Mucosa of rectum (tissue), 2 donors: ENCODE data around the gene CCDC50.
A peak's percentile ranks its signal among the peaks of the same experiment; 100 is the strongest.

Experiments used
- H3K27ac ChIP-seq, 2 donors: one replicate each; pipeline ENCODE4 v1.7.0; 2013; ENCODE audit warnings: inconsistent platforms in 2 of 2, low read depth in 2 of 2, low read length in 2 of 2
- H3K27me3 ChIP-seq, 2 donors: one replicate each; pipeline ENCODE4 v1.7.0; 2013; ENCODE audit warnings: low read length in 2 of 2; ENCODE audit not compliant: control insufficient read depth in 2 of 2, insufficient read depth in 2 of 2
- H3K36me3 ChIP-seq, 2 donors: one replicate each; pipeline ENCODE4 v1.7.0; 2013; ENCODE audit warnings: low read length in 2 of 2; ENCODE audit not compliant: control insufficient read depth in 2 of 2, insufficient read depth in 2 of 2
- H3K4me1 ChIP-seq, 2 donors: one replicate each; pipeline ENCODE4 v1.7.0; 2013; ENCODE audit warnings: low read length in 2 of 2, mild to moderate bottlenecking in 1 of 2; ENCODE audit not compliant: control insufficient read depth in 2 of 2, insufficient read depth in 2 of 2
- H3K4me3 ChIP-seq, 2 donors: one replicate each; pipeline ENCODE4 v1.7.0; 2013; ENCODE audit warnings: low read length in 2 of 2
- H3K9ac ChIP-seq, 2 donors: one replicate each; pipeline ENCODE4 v1.7.0; 2013; ENCODE audit warnings: low read length in 2 of 2, low read depth in 1 of 2, mild to moderate bottlenecking in 1 of 2
- H3K9me3 ChIP-seq, 2 donors: one replicate each; pipeline ENCODE4 v1.7.0; 2013; ENCODE audit warnings: low read length in 2 of 2; ENCODE audit not compliant: control insufficient read depth in 2 of 2
- donor health status: healthy.
- donor health status: Normal muscosa, but diverticular disease.

The CCDC50 gene

DNA sequence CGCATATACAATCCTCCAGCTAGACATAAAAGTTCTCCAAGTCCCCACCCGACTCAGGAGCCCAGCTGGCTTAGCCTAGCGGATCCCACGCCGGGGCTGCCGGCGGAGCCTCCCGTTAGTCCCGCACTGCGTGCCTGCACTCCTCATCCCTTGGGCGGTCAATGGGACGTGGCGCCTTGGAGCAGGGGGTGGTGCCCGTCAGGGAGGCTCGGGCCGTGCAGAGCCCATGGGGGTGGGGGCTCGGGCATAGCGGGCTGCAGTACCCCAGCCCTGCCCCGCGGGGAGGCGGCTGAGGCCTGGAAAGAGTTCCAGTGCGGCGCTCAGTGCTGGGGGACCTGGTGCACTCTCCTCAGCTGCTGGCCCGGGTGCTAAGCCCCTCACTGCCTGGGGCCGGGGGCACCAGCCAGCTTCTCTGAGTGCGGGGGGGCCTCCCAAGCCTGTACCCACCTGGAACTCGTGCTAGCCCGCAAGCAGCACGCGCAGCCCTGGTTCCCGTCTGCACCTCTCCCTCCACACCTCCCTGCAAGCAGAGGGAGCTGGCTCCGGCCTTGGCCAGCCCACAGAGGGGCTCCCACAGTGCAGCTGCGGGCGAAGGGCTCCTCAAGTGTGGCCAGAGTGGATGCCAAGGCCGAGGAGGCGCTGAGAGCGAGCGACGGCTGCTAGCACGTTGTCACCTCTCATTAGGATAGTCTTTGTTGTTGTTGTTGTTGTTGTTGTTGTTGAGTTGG, 12.2 kb upstream of the CCDC50 start:
- Histone ChIP-seq H3K36me3 (no peaks in the 10 kb centered on the region), H3K27me3 (no peaks in the 10 kb centered on the region), H3K9me3 (no peaks in the 10 kb centered on the region), H3K27ac (no peak overlapping the region), H3K4me3 (no peak overlapping the region), H3K4me1 (no peaks in the 10 kb centered on the region), H3K9ac (no peak overlapping the region)

DNA sequence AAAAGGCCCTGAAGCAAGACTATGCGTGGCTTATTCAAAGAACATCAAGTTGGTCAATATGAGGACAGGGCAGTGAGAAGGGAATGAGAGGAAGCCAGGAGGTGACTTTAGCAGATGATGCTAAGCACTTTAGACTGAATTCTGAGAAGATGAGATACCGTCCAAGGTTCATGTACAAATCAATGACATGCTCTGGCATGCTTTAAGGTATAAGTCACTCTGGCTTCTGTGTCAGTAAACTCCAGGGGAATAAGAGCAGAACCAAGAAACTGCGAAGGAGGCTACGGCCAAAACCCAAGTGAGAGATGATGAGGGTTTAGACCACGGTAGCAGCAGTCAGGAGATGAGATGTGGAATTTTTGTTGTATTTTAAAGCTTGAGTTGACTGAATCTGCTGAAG, 8.9 kb upstream of the CCDC50 start:
- H3K4me1 ChIP-seq = no peaks in the 10 kb centered on the region
- H3K27ac ChIP-seq = no peak overlapping the region
- H3K4me3 ChIP-seq = no peak overlapping the region
- H3K27me3 ChIP-seq = no peaks in the 10 kb centered on the region
- no peak overlapping the region for H3K9ac ChIP-seq
- no peaks in the 10 kb centered on the region for H3K9me3 ChIP-seq
- no peaks in the 10 kb centered on the region for H3K36me3 ChIP-seq

DNA sequence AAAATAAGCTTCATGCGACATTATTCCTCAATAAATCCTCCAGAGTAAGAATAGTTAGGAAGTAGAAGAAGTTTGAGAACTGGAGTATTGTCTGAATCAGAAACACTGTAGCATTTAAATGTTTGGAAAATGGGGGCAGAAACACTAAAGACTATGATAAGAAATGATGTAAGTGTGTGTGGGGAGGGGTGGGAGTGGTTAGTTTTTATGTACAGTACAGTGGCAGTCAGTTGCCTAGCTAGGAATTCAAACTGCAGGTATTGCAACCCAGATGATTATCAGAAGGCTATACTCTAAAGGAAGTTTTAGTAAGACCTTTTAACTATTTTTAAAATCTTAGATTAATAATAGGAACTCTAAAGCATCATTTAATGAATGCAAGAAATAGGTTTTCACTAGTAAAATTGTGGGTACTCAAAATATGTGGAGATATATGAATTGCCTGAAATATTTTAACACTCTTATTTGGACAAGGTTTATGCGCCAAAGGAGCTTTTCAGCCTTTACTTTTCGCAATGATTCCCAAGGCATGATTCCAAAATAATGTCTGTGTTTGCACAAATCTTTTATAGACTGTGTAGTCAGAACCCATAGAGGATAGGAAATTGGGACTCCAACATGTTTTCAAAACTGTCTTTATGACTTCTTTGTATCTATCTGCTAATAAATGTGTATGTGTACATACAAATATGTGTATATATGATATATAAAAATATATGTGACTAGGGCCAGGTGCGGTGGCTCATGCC, 8.0 kb upstream of the CCDC50 start:
- H3K27ac ChIP-seq = no peak overlapping the region
- H3K4me3 ChIP-seq = no peak overlapping the region
- H3K27me3 ChIP-seq = no peaks in the 10 kb centered on the region
- no peaks in the 10 kb centered on the region for H3K4me1 ChIP-seq
- no peaks in the 10 kb centered on the region for H3K9me3 ChIP-seq
- H3K36me3 ChIP-seq = no peaks in the 10 kb centered on the region
- no peak overlapping the region for H3K9ac ChIP-seq

DNA sequence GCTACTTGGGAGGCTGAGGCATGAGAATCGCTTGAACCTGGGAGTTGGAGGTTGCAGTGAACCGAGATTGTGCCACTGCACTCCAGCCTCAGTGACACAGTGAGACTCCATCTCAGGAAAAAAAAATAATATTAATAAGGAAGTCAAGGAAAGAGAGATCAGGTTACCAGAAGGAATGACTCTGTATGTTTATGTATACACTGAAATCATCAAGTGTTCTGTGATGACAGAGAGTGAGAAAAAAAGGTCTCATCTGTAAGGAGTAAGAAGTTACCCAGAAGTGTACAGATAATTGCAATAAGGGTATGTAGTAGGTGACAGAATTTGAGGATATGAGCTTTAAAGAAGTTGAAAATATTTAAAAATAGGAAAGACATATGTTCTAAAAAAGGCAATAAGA, 4.3 kb upstream of the CCDC50 start:
- Histone ChIP-seq H3K36me3 (no peaks in the 10 kb centered on the region), H3K27ac (no peak overlapping the region), H3K4me3 (no peak overlapping the region), H3K4me1 (peaks cover 0 to 4% of the 10 kb centered on the region in 2 donors), H3K27me3 (no peaks in the 10 kb centered on the region), H3K9me3 (no peaks in the 10 kb centered on the region), H3K9ac (no peak overlapping the region)

DNA sequence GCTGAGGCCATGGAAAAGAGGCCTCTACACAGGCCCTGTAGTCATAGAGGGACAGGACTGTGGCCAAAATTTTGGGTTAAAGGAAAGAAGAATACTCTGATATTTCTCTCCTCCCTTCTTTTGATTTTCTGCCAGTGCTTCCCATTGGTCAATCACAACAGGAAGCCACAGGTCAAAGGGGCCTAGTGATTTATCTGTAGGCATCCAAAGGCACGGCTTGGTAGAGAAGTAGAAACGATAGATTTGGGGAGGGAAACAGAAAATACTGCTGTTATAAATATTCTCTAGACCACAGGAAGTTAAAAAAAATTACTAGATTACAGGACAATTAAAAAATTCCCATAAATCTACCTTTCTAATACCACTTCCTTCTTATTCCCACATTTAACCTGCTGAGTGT, 1.7 kb upstream of the CCDC50 start:
- Histone ChIP-seq H3K9me3 (no peaks in the 10 kb centered on the region), H3K27me3 (no peaks in the 10 kb centered on the region), H3K27ac (no peak overlapping the region), H3K9ac (no peak overlapping the region), H3K4me3 (no peak overlapping the region), H3K4me1 (peaks cover 0 to 11% of the 10 kb centered on the region in 2 donors), H3K36me3 (no peaks in the 10 kb centered on the region)

DNA sequence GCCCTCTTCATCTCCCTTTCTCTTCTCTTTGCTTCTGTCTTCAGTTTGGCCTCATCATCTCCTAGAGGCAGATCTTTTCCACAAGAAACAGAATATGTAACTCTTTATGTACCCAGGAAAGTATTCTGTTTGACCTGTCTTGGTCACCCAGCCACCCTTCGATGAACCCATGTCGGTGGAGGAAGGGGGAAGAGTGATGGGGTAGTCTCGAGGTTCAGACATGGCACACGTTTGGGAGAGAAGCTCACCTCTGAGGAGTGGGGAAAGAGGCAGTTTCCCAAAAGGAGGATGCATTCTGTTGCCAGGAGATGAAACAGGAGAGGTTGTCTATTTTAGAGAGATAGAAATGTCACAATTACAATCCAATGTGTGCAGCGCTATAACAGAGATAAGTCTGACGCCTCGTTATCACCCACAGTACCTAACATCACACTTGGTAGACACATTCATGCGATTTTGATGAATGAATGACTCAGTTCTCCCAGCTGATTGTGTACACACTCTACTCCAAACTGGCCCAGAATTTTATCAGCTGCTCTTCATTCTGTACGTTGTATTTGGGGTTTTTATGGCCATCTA, 722 bp upstream of the CCDC50 start:
- H3K4me1 ChIP-seq = peaks cover 0 to 15% of the 10 kb centered on the region in 2 donors
- H3K27me3 ChIP-seq = no peaks in the 10 kb centered on the region
- H3K4me3 ChIP-seq = peak overlapping the region; percentile 88 to 89
- peak overlapping the region; percentile 85 to 87 for H3K27ac ChIP-seq
- no peaks in the 10 kb centered on the region for H3K36me3 ChIP-seq
- H3K9me3 ChIP-seq = no peaks in the 10 kb centered on the region
- peak overlapping the region; percentile 82 to 96 for H3K9ac ChIP-seq

DNA sequence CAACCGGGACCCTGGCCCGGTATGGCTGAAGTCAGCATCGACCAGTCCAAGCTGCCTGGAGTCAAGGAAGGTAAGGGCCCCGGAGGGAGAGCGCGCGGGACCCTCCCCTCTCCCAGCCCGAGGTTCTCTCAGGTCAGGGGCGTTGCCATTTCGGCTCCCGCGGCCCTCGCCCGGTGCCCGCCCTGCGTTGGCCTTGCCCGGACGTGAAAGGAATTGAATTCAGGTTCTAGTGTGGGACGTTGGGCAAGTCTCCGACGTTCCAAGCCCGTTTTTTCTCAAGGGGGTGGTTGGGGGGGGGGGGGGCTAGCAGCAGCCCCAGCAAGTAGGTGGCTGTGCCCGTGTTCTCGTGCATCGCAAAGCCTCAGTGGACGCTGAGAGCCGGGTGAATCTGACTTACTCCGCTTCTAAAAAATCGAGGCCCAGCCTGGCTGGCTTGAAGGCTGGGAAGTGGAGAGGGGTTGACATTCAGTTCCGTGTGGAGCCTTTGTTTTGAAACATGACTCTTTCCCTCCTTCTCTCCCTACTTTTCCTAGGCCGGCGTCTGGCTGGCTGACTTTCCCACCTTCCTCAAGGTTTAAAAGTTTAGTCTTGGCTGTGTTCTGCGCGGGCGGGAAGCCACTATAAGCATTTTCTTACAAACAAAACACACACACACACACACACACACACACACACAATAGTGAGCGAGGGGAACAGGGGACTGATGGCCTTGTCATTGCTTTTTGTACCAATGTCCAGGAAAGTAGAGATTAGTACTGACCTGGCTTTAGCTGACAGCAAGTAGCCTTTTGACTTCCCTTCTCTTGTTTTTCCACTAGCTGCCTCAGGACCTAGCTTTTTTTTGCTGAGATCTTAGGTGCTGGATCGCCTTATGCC, 698 bp downstream of the CCDC50 start, which contains the start of gene UTS2B:
Gene UTS2B, minus strand, starts transcription at position 873 of the 876 bp plus-strand sequence. CDS start 48,337 bp downstream, outside the sequence.
- Histone ChIP-seq H3K4me1 (peaks cover 0 to 15% of the 10 kb centered on the region in 2 donors), H3K36me3 (no peaks in the 10 kb centered on the region), H3K27ac (peak within 1 kb of the TSS; percentile 85 to 87), H3K27me3 (no peaks in the 10 kb centered on the region), H3K4me3 (peak within 1 kb of the TSS; percentile 88 to 89), H3K9me3 (no peaks in the 10 kb centered on the region), H3K9ac (peak within 1 kb of the TSS; percentile 82 to 96)

DNA sequence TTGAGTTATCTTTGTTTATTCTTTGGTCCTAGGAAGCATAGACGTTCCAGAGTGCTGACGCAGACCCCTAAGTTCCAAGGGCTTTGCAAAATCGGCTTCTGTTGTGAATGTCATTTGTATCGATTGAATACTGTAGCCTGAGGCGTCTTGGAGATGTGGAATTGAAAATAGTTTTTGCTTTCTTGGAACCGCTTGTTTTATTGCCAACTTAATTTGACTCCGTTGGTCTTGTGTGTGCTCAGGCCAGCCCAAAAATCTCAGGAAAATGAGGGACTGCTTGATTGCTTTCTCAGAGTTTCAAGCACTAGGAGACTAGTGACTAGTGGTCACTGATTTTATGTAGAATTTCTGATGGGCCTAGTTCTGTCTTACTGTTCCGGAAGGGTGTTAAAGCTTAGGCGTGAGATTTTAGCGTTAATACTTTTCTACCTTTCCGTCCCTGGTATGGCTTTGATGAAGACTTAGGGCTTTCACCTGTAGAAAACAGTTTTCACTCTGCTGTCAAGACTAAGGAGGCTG, 1.4 kb downstream of the CCDC50 start:
- Histone ChIP-seq H3K36me3 (no peaks in the 10 kb centered on the region), H3K27ac (peak overlapping the region; percentile 85 to 87), H3K27me3 (no peaks in the 10 kb centered on the region), H3K9ac (peak overlapping the region; percentile 82 to 96), H3K4me1 (peaks cover 0 to 15% of the 10 kb centered on the region in 2 donors), H3K9me3 (no peaks in the 10 kb centered on the region), H3K4me3 (peak overlapping the region; percentile 88 to 89)

DNA sequence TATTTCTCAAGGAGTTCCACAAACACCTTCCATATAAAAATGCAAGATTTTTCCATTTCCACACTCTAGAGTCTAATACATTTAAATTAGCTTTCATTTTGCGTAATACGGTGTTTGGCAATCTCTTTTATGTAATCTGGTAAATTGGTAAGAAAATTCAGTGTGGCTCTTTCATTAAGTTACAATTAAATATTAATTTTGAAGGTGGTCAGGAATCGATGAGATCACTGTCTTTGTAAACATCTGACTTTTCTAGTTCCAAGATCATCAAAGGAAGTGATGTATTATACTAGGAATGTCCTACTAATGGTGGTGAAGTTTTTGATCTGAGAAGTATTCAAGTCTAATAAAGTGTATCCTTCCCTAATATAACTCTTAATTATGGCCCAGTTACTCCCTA, 2.2 kb downstream of the CCDC50 start:
- peak overlapping the region in 1 of 2 donors; percentile 88 for H3K4me3 ChIP-seq
- no peaks in the 10 kb centered on the region for H3K27me3 ChIP-seq
- no peaks in the 10 kb centered on the region for H3K36me3 ChIP-seq
- no peak overlapping the region for H3K27ac ChIP-seq
- H3K9me3 ChIP-seq = no peaks in the 10 kb centered on the region
- peaks cover 0 to 15% of the 10 kb centered on the region in 2 donors for H3K4me1 ChIP-seq
- no peak overlapping the region for H3K9ac ChIP-seq
